Naive thymus-derived CD4-positive, alpha-beta T cell (primary cell): ENCODE data around the gene SNX12. TPM values are rescaled to one million over a fixed set of nuclear protein-coding genes. Genes with fewer than 3 reads are reported as not detected.

ENCODE experiments used
- ATAC-seq: fragments of 150-1000 bp; cut with Tn5 transposase; 2 replicates; pipeline ENCODE4 v1.10.0; 2021; ENCODE audit warnings: mild to moderate bottlenecking, moderate library complexity
- CTCF ChIA-PET: fragments of 350-600 bp; sonication (Branson Sonifier 250); formaldehyde crosslinking; loops from one replicate; lab custom pipeline; 2021; ENCODE audit warnings: antibody characterized with exemption; lab: Charles Lee
- POLR2A ChIA-PET: fragments of 350-600 bp; sonication (Branson Sonifier 250); formaldehyde crosslinking; loops from one replicate; lab custom pipeline; 2021; ENCODE audit warnings: antibody characterized with exemption, inconsistent platforms; lab: Charles Lee
- DNase-seq, 9 donors: peaks; one replicate each; pipeline versions ENCODE4 v3.0.0 to v3.0.0-alpha.2; 2020 to 2022; ENCODE audit warnings: mixed read lengths in 1 of 9
- H3K27ac ChIP-seq: one replicate; pipeline ENCODE4 v1.7.0; 2013; ENCODE audit warnings: mild to moderate bottlenecking, low read depth, low read length, moderate library complexity
- H3K27me3 ChIP-seq, 2 donors: one replicate each; pipeline ENCODE4 v1.7.0; 2013; ENCODE audit warnings: low read length in 2 of 2, mild to moderate bottlenecking in 2 of 2, moderate library complexity in 2 of 2; ENCODE audit not compliant: control insufficient read depth in 2 of 2, insufficient read depth in 2 of 2
- H3K36me3 ChIP-seq, 3 experiments: 1 replicate in 2 of 3; 2 replicates in 1 of 3; pipeline ENCODE4 v1.7.0; 2013; ENCODE audit warnings: low read length in 3 of 3, mild to moderate bottlenecking in 3 of 3, moderate library complexity in 1 of 3; ENCODE audit not compliant: insufficient read depth in 3 of 3, control insufficient read depth in 2 of 3
- H3K4me1 ChIP-seq, 2 donors: one replicate each; pipeline ENCODE4 v1.7.0; 2013; ENCODE audit warnings: low read length in 2 of 2, mild to moderate bottlenecking in 2 of 2, moderate library complexity in 1 of 2; ENCODE audit not compliant: control insufficient read depth in 2 of 2, insufficient read depth in 2 of 2
- H3K4me3 ChIP-seq: 2 replicates; pipeline ENCODE4 v1.7.0; 2013; ENCODE audit warnings: mild to moderate bottlenecking, low read length
- H3K9me3 ChIP-seq, 3 experiments: 1 replicate in 2 of 3; 2 replicates in 1 of 3; pipeline ENCODE4 v1.7.0; 2013; ENCODE audit warnings: low read length in 3 of 3; ENCODE audit not compliant: control insufficient read depth in 2 of 3
- H3K27ac Mint-ChIP-seq, 9 donors: one replicate each; pipeline ENCODE4 v1.8.0; 2020 to 2022; ENCODE audit warnings: mixed read lengths in 9 of 9, mild to moderate bottlenecking in 8 of 9, moderate library complexity in 5 of 9, inconsistent platforms in 2 of 9
- H3K27me3 Mint-ChIP-seq, 5 donors: one replicate each; pipeline ENCODE4 v1.8.0; 2021 to 2022; ENCODE audit warnings: mixed read lengths in 5 of 5, mild to moderate bottlenecking in 1 of 5
- H3K36me3 Mint-ChIP-seq, 5 donors: one replicate each; pipeline ENCODE4 v1.8.0; 2020 to 2022; ENCODE audit warnings: mixed read lengths in 5 of 5, mild to moderate bottlenecking in 3 of 5, inconsistent platforms in 1 of 5
- H3K4me1 Mint-ChIP-seq, 7 donors: one replicate each; pipeline ENCODE4 v1.8.0; 2020 to 2022; ENCODE audit warnings: mixed read lengths in 7 of 7, mild to moderate bottlenecking in 3 of 7, inconsistent platforms in 1 of 7
- H3K4me3 Mint-ChIP-seq, 10 donors: one replicate each; pipeline ENCODE4 v1.8.0; 2020 to 2022; ENCODE audit warnings: mild to moderate bottlenecking in 10 of 10, mixed read lengths in 10 of 10, moderate library complexity in 6 of 10, inconsistent platforms in 2 of 10
- H3K9me3 Mint-ChIP-seq, 11 donors: one replicate each; pipeline ENCODE4 v1.8.0; 2020 to 2022; ENCODE audit warnings: mixed read lengths in 11 of 11, mild to moderate bottlenecking in 4 of 11, inconsistent platforms in 1 of 11, moderate library complexity in 1 of 11
- intact Hi-C, 2 donors: fragments of 100-400 bp; cut with micrococcal nuclease; formaldehyde crosslinking; loops; one replicate each; pipeline ENCODE4 v1.15.1; 2023
- polyA plus RNA-seq, 2 donors: library from polyadenylated mRNA; unstranded; fragments of 300-500 nt; fragmentation: Illumina TruSeq; gene quantifications; one replicate each; pipeline ENCODE4 v1.2.3, GENCODE V29; 2021
- total RNA-seq, 6 experiments: library from RNA in 5 of 6; stranded (reverse) in 5 of 6; gene quantifications; 1 replicate in 5 of 6; 2 replicates in 1 of 6; pipeline ENCODE4 v1.2.3 and lab custom pipeline; 2021 to 2026

The SNX12 gene
- total and polyA plus RNA-seq, 7 experiments from 2014 or later, result 3.1 to 41.6 (median 27.3) TPM

DNA sequence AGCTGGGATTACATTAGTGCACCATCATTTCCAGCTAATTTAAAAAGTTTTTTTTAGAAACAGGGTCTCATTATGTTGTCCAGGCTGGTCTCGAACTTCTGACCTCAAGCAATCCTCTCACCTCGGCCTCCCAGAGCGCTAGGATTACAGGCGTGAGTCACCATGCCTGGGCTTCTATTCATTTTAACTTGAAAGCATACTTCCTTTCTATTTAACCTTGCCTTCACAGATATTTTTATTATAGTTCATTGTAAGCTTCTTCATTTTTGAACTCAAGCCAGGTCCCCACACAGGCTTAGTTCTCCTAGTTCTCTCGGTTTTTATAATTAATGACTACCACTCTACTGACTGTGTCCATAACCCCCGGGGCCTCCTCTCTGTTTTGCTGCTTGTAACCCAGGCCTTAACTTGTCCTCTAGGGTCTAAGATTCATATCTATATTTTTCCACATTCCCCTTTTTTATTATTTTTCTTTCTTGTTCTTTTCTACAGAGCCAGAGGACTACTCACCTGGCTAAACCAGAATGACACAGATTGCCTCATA, 50.7 kb downstream of the SNX12 start:
- H3K9me3 Mint-ChIP-seq, result peaks cover 0 to 1% (median 0%) of the 10 kb centered on the region in 11 donors
- ATAC-seq (no peak), DNase-seq (no peak)
- no peak overlapping the region for H3K4me3 Mint-ChIP-seq
- intact Hi-C loops, result no loop called here
- POLR2A ChIA-PET, result no interaction called here
- Histone ChIP-seq H3K27me3 (no peaks in the 10 kb centered on the region), H3K27ac (no peak overlapping the region), H3K4me1 (no peaks in the 10 kb centered on the region), H3K9me3 (no peaks in the 10 kb centered on the region), H3K36me3 (no peaks in the 10 kb centered on the region), H3K4me3 (no peak overlapping the region)
- peaks cover 0 to 12% (median 4%) of the 10 kb centered on the region in 5 donors for H3K36me3 Mint-ChIP-seq
- CTCF ChIA-PET, result no interaction called here
- H3K4me1 Mint-ChIP-seq, result no peaks in the 10 kb centered on the region
- no peaks in the 10 kb centered on the region for H3K27me3 Mint-ChIP-seq
- no peak overlapping the region for H3K27ac Mint-ChIP-seq

Other genes starting within 250 kb of the SNX12 start
- gene TEX11, start 159.6 kb downstream of the SNX12 start, total RNA-seq, result not detected
- gene TEX11, start 159.6 kb downstream of the SNX12 start, polyA plus RNA-seq, result under 1 TPM in 1 of 2 donors, not detected in 1; 0.18 TPM
- gene SLC7A3, start 137.2 kb downstream of the SNX12 start, total RNA-seq, result not detected
- under 1 TPM; 0.22 to 0.44 TPM for gene SLC7A3, start 137.2 kb downstream of the SNX12 start, polyA plus RNA-seq
- gene FOXO4, start 27.5 kb upstream of the SNX12 start, total RNA-seq, result 10 to 100 TPM; 11.9 to 40.6 (median 30.0) TPM
- gene FOXO4, start 27.5 kb upstream of the SNX12 start, polyA plus RNA-seq, result 1 to 10 TPM; 1.2 to 2.3 TPM
- gene CXorf65, start 38.4 kb upstream of the SNX12 start, total RNA-seq, result 10 to 100 TPM; 26.5 to 83.4 (median 57.8) TPM
- gene CXorf65, start 38.4 kb upstream of the SNX12 start, polyA plus RNA-seq, result 1 to 10 TPM in 1 of 2 donors, under 1 TPM in 1; 0.31 to 4.3 TPM
- 100 to 1,000 TPM; 228 to 671 (median 329) TPM for gene IL2RG, start 43.2 kb upstream of the SNX12 start, total RNA-seq
- 1,000 to 10,000 TPM in 1 of 2 donors, 100 to 1,000 TPM in 1; 933 to 1,015 TPM for gene IL2RG, start 43.2 kb upstream of the SNX12 start, polyA plus RNA-seq
- 100 to 1,000 TPM in 1 of 5 experiments, 10 to 100 TPM in 4; 71.1 to 104 (median 77.4) TPM for gene MED12, start 50.3 kb upstream of the SNX12 start, total RNA-seq
- gene MED12, start 50.3 kb upstream of the SNX12 start, polyA plus RNA-seq, result 10 to 100 TPM; 12.5 to 22.2 TPM
- gene NLGN3, start 76.5 kb upstream of the SNX12 start, total RNA-seq, result 1 to 10 TPM; 2.3 to 4.6 (median 3.0) TPM
- under 1 TPM; 0.09 to 0.24 TPM for gene NLGN3, start 76.5 kb upstream of the SNX12 start, polyA plus RNA-seq
- not detected for gene GJB1, start 154.9 kb upstream of the SNX12 start, total RNA-seq
- not detected for gene GJB1, start 154.9 kb upstream of the SNX12 start, polyA plus RNA-seq
- gene ZMYM3, start 185.8 kb upstream of the SNX12 start, total RNA-seq, result 10 to 100 TPM; 21.2 to 34.1 (median 21.6) TPM
- gene ZMYM3, start 185.8 kb upstream of the SNX12 start, polyA plus RNA-seq, result 1 to 10 TPM; 6.7 to 7.8 TPM
- gene NONO, start 215.3 kb upstream of the SNX12 start, total RNA-seq, result 100 to 1,000 TPM; 334 to 488 (median 371) TPM
- gene NONO, start 215.3 kb upstream of the SNX12 start, polyA plus RNA-seq, result 100 to 1,000 TPM; 184 to 220 TPM
- 1 to 10 TPM; 2.4 to 6.0 (median 4.6) TPM for gene ITGB1BP2, start 233.4 kb upstream of the SNX12 start, total RNA-seq
- gene ITGB1BP2, start 233.4 kb upstream of the SNX12 start, polyA plus RNA-seq, result not detected